Bronchial epithelial cell (primary cell): ENCODE measurements around the gene CIC. TPM values are rescaled to one million over a fixed set of nuclear protein-coding genes. Genes with fewer than 3 reads are reported as not detected.
A peak's percentile ranks its signal among the peaks of the same experiment; 100 is the strongest.

Source experiments
- DNase-seq: peaks from one replicate; pipeline ENCODE4 v3.0.0-alpha.2; 2010; ENCODE audit warnings: low read depth
- FAIRE-seq: peaks from 2 replicates; lab custom pipeline; 2011; peaks lifted over from hg19 to GRCh38; lab: Jason Lieb, UNC
- H3K27me3 ChIP-seq: 2 replicates; pipeline ENCODE4 v1.5.1; 2011; ENCODE audit warnings: low read length; ENCODE audit not compliant: control insufficient read depth, insufficient read depth
- H3K36me3 ChIP-seq: 2 replicates; pipeline ENCODE4 v1.5.1; 2011; ENCODE audit warnings: low read length; ENCODE audit not compliant: control insufficient read depth, insufficient read depth
- H3K4me3 ChIP-seq: 2 replicates; pipeline ENCODE4 v1.5.1; 2011; ENCODE audit warnings: mild to moderate bottlenecking, low read depth, low read length, control low read depth
- total RNA-seq: library from RNA; depleted of rRNA; stranded (reverse); fragments of >200 nt; gene quantifications from 2 replicates; pipeline ENCODE4 v1.2.1, GENCODE V29; 2014
- TF ChIP-seq, protein P1 (sequence below): IDR thresholded peaks from 2 replicates; pipeline ENCODE4 v1.5.1; 2011; ENCODE audit warnings: mild to moderate bottlenecking, moderate library complexity, low read length, control low read depth, inconsistent platforms; ENCODE audit not compliant: insufficient read depth, severe bottlenecking

Gene CIC
- total RNA-seq, 1 donor from 2014 or later, result 7.1 TPM

DNA sequence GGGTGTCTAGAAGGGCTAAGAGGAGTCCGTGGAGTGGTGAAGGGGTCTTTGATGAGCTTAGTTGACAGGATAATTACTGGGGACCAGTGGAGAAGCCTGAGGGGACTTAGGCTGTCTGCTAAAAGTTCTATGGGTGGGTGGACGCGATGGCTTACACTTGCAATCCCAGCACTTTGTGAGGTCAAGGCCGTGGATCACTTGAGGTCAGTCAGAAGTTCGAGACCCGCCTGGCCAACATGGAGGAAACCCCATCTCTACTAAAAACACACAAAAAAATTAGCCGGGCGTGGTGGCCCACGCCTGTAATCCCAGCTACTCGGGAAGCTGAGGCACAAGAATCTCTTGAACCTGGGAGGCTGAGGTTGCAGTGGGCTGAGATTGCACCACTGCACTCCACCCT lies 23.8 kb upstream of the CIC start:
- no peak for FAIRE-seq
- TF ChIP-seq, protein P1, sequence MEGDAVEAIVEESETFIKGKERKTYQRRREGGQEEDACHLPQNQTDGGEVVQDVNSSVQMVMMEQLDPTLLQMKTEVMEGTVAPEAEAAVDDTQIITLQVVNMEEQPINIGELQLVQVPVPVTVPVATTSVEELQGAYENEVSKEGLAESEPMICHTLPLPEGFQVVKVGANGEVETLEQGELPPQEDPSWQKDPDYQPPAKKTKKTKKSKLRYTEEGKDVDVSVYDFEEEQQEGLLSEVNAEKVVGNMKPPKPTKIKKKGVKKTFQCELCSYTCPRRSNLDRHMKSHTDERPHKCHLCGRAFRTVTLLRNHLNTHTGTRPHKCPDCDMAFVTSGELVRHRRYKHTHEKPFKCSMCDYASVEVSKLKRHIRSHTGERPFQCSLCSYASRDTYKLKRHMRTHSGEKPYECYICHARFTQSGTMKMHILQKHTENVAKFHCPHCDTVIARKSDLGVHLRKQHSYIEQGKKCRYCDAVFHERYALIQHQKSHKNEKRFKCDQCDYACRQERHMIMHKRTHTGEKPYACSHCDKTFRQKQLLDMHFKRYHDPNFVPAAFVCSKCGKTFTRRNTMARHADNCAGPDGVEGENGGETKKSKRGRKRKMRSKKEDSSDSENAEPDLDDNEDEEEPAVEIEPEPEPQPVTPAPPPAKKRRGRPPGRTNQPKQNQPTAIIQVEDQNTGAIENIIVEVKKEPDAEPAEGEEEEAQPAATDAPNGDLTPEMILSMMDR, result no peak
- H3K4me3 ChIP-seq, result no peak overlapping the region
- DNase-seq, result no peak
- peaks cover 14% of the 10 kb centered on the region for H3K36me3 ChIP-seq
- no peaks in the 10 kb centered on the region for H3K27me3 ChIP-seq

DNA sequence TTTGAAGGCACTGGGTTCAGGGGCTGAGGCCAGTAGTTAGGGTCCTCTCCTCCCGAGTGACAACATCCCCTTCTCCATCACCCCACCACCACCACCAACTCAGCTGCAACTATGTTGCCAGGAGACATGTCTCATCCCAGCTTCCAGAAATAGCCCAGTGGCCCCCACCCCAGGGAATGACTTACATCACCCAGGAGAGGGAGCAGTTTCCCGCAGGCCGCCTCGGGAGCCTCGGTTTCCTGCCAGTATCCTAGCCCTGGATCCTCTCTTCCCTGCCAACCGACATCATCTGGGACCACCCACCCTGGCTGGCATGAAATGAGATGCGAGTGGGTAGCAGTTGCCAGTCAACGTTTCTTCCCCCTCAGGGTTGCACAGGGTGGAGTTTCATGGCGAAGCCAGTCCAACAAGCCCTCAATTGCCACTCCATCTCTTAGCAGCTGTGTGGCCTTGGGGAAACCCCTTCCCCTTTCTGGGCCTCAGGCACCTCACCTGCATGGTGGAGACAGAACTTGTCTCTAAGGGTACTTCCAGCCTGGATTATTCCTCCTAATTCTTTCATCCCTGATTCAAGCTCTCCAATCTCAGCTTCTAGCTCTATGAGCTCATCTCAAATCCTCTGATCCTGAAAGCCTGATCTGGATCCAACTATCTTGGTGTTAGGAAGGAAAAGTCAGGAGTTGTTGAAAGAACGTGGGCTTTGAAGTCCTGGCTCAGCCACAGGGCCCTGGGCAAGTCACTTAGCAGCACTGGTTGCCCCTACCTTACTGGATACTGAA lies 22.7 kb upstream of the CIC start:
- FAIRE-seq, result no peak
- peak; percentile 64 for DNase-seq
- H3K4me3 ChIP-seq, result no peak overlapping the region

DNA sequence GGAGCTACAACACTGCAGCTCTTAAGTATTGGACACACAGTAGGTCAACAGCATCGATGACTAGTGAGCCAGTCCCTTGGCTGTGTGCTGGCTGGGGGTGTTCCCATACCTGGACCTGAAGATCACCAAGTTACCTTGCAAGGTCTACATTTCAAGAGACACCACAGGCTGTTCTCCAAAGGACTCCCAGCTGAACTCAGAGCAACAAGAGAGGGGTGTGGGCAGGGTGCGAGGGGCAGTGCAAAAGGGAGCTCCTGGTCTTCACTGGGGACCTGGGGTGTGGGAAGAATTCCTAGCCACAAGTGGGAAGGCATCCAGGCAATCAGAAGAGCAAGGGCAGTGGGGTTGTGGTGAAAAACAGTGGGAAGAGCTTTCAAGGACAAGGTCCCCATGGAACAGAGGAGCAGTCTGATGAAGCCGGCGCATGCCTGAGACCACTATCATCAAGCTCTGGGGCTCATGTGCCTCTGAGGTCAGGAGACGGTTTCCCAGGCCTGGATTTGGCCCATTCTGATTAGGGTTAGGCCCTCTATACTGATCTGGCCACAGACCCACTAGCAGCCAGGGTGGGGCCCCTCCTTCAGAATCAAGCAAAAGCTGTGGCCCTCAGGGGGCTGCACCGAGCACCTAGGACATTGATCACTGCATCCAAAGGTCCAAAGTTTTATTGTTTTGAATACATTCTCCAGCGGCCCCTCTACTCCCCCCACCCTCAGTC lies 22.0 kb upstream of the CIC start:
- TF ChIP-seq, protein P1, result no peak
- H3K36me3 ChIP-seq, result peaks cover 16% of the 10 kb centered on the region
- no peak for FAIRE-seq
- no peaks in the 10 kb centered on the region for H3K27me3 ChIP-seq
- DNase-seq, result no peak
- no peak overlapping the region for H3K4me3 ChIP-seq

More for the DNA sequence above, 22.7 kb upstream of the CIC start:
- Histone ChIP-seq H3K27me3 (no peaks in the 10 kb centered on the region), H3K36me3 (peaks cover 16% of the 10 kb centered on the region)
- TF ChIP-seq, protein P1, result peak; percentile 84

DNA sequence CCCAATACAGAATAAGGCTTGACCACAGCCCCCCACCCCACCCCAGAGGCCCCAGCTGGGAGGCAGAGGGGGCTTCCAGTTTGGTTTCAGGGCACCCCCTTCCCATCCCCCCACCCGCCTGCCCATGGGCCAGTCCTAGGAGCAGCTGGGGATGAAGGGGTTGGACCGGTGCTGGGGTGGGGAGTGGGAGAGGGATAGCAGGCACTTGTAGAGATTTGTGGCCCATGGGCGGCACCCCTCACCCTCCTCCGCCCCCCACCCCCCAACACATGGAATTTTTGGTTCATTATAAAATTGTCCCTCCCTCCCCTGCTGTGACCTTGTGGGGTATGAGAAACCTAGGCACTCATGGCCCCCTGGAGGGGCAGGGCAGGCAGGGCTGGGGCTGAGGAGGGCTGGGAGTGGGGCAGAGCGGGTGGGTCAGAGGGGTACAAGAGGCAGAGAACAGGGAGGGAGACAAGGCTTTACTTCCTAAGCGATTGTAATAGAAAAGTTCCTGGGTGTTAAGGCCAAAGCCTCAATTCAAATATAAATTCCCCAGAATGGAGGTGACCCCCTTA lies 21.3 kb upstream of the CIC start:
- TF ChIP-seq, protein P1, result no peak
- FAIRE-seq (no peak), DNase-seq (no peak)
- Histone ChIP-seq H3K27me3 (no peaks in the 10 kb centered on the region), H3K4me3 (no peak overlapping the region), H3K36me3 (peaks cover 16% of the 10 kb centered on the region)

DNA sequence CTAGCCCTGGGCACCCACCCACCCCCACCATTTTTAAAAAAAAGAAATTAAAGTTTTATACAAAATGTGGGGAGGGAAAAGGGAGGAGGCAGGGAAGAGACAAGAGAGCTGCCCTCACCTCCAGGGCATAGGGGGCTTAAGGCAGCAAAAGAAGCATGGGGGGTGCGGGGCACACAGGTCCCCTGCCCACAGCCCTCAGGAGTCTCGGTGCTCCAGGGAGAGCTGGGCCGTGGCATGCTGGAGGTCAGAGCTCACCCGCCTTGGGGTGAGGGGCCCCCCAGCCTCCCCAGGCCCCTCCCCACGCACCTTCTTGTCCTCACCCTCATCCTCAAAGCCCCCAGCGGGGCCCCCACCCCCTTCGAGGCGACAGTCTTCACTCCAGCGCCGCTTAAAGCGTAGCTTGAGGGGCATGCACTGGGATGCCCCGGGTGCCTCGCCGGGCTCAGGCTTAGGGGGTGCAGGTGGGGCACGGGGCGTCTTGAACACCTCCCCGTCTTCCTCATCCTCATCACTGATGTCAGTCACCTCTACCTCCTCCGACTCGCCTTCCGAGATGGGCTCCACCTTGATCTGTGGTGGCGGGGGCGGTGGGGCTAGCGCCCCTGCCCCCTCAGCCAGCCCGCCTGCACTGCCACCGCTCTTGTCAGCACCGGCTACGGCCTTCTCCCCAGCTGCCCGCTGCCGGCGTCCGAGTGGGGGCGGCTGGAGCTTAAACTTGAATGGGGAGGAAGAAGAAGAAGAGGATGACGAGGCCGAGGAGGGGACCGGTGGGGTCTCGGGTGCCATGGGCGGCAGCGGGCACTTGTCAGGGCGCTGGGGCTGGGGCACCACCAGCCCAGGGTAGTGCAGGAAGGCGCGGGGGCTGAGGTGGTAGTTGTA lies 20.5 kb upstream of the CIC start:
- FAIRE-seq, result no peak
- H3K27me3 ChIP-seq, result no peaks in the 10 kb centered on the region
- H3K36me3 ChIP-seq, result peaks cover 16% of the 10 kb centered on the region
- no peak overlapping the region for H3K4me3 ChIP-seq
- no peak for DNase-seq
- TF ChIP-seq, protein P1, result no peak
